RWPE1 (cell line): ENCODE results near the gene GALNT11.

ENCODE experiments used
- CTCF ChIA-PET: fragments of 350-600 bp; sonication (Branson Sonifier 250); formaldehyde crosslinking; extraction: SDS; loops from one replicate; lab custom pipeline; 2021; lab: Yijun Ruan, JAX
- POLR2A ChIA-PET: fragments of 400-600 bp; formaldehyde crosslinking; extraction: SDS; loops from one replicate; lab custom pipeline; 2020; ENCODE audit warnings: antibody characterized with exemption; ENCODE audit not compliant: low non-redundant PET; lab: Yijun Ruan, JAX
- DNase-seq: peaks from one replicate; pipeline ENCODE4 v3.0.0; 2012; ENCODE audit warnings: low spot score
- H3K27ac ChIP-seq: fragments of 450-650 bp; 2 replicates; pipeline ENCODE4 v1.5.1; 2017
- TF ChIP-seq, protein P1 (sequence below): fragments of 450-650 bp; conservative IDR thresholded peaks from 2 replicates; pipeline ENCODE4 v1.5.1; 2017; ENCODE audit warnings: low read depth, mild to moderate bottlenecking

The GALNT11 gene

DNA sequence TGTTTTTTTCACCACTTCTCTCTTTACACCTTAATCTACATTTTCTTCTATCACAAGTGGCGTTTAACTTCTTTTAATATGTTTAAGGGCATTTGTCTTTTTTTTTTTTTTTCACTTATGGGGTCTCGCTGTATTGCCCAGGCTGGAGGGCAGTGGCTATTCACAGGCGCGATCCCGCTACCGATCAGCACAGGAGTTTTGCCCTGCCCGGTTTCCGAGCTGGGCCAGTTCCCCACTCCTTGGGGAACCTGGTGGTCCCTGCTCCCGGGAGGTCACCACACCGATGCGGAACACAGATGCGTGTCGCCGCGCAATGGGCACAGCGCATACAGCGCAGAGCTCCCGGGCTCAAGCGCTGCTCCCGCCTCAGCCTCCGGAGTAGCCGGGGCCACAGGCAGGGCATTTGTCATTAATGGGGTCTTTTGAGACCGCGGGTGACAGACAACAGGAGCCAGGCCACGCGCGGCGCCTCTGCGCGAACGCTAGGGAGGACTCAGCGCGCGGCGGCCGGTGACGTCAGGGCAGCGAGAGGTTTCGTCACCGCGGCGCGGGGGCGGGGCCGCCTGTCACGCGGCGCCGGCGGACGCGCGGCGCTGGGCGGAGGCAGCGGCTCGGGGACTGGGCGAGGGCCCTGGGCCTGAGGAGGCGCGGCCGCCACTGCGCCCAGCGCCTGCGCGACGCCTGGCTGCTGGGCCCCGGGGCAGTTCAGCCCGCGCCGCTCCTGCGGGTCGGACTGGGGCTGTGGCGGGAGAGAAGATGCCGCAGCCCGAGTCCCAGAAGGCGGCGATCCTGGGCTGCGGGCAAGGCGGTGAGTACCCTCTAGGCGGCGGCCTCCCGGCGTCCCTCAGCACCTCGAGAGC is at the start of gene GALNT11:
TSS of gene GALNT11 (plus strand) at position 598 of the 860 bp plus-strand sequence. CDS start 68,554 bp downstream, outside the sequence.
- POLR2A ChIA-PET: no interaction called here
- peak within 1 kb of the TSS; percentile 76 for H3K27ac ChIP-seq
- CTCF ChIA-PET: no interaction called here
- TF ChIP-seq, protein P1, sequence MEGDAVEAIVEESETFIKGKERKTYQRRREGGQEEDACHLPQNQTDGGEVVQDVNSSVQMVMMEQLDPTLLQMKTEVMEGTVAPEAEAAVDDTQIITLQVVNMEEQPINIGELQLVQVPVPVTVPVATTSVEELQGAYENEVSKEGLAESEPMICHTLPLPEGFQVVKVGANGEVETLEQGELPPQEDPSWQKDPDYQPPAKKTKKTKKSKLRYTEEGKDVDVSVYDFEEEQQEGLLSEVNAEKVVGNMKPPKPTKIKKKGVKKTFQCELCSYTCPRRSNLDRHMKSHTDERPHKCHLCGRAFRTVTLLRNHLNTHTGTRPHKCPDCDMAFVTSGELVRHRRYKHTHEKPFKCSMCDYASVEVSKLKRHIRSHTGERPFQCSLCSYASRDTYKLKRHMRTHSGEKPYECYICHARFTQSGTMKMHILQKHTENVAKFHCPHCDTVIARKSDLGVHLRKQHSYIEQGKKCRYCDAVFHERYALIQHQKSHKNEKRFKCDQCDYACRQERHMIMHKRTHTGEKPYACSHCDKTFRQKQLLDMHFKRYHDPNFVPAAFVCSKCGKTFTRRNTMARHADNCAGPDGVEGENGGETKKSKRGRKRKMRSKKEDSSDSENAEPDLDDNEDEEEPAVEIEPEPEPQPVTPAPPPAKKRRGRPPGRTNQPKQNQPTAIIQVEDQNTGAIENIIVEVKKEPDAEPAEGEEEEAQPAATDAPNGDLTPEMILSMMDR: peak; percentile 65
- peak; percentile 73 for DNase-seq

- H3K27ac ChIP-seq: no peak overlapping the region
- TF ChIP-seq, protein P1: no peak
- ChIA-PET POLR2A (no interaction called here), CTCF (interaction anchor here (0.6 to 0.7 kb wide), 2 partner anchors 35 to 128 kb away, joined by 3 to 4 read pairs; no protein-coding TSS in a partner anchor)
- DNase-seq: no peak
These were observed 46.9 kb upstream of the GALNT11 start for GRCh38 chr7:151978616-151979015.

GRCh38 chr7:151981223-151981622 is 44.3 kb upstream of the GALNT11 start:
- DNase-seq: no peak
- TF ChIP-seq, protein P1: no peak
- ChIA-PET CTCF (interaction anchor here (0.6 kb wide), 1 partner anchor 58 kb away, joined by 3 read pairs; no protein-coding TSS in a partner anchor), POLR2A (no interaction called here)
- no peak overlapping the region for H3K27ac ChIP-seq

- H3K27ac ChIP-seq: no peak overlapping the region
- ChIA-PET POLR2A (no interaction called here), CTCF (no interaction called here)
- DNase-seq: no peak
- TF ChIP-seq, protein P1: no peak
These were observed 42.7 kb upstream of the GALNT11 start for GRCh38 chr7:151982806-151983205.

DNA sequence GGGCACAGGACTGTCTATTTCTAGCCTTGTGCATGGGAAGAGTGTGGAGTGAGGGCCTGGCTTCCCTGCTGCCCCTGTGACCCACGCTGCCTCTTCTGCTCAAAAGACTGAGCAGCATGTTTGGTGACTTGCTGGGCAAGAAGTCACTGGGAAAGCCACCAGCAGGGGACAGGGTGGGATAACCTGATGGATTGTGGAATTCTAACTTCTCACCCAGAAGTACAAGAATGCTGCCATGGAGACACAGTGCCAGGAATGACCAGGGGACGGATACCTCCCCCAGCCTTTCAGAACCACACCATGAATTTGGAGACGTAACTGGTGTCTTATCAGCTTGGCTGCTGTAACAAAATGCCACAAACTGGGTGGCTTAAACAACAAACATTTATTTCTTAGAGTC is 40.9 kb upstream of the GALNT11 start:
- no peak overlapping the region for H3K27ac ChIP-seq
- DNase-seq: no peak
- TF ChIP-seq, protein P1: no peak
- CTCF ChIA-PET: no interaction called here
- POLR2A ChIA-PET: no interaction called here

- no peak for DNase-seq
- POLR2A ChIA-PET: no interaction called here
- TF ChIP-seq, protein P1: no peak
- CTCF ChIA-PET: no interaction called here
- H3K27ac ChIP-seq: no peak overlapping the region
These were observed 37.5 kb upstream of the GALNT11 start for GRCh38 chr7:151987748-151988529.
